CD4-positive, alpha-beta T cell treated with Interleukin-17A for 4 hours (primary cell): ENCODE measurements around the gene PUM1.
A peak's percentile ranks its signal among the peaks of the same experiment; 100 is the strongest.
"Not testable (repeated sequence)": the region's sequence is repeated elsewhere in the genome, so short reads cannot be mapped to it uniquely, and the experiment has no call there.

Source experiments
- DNase-seq: peaks from one replicate; pipeline ENCODE4 v3.0.0-alpha.2; 2020; ENCODE audit warnings: mixed read lengths

PUM1 gene

GRCh38 chr1:30962609-30963508, 102.7 kb downstream of the PUM1 start:
- no peak for DNase-seq

- no peak for DNase-seq
Observed at GRCh38 chr1:30957560-30958222, 107.8 kb downstream of the PUM1 start.

GRCh38 chr1:30955448-30956015, 110.0 kb downstream of the PUM1 start:
- DNase-seq: no peak

GRCh38 chr1:30953685-30954084, 111.8 kb downstream of the PUM1 start:
- DNase-seq: no peak

GRCh38 chr1:30952098-30952497, 113.4 kb downstream of the PUM1 start:
- DNase-seq: no peak

GRCh38 chr1:30950700-30951099, 114.8 kb downstream of the PUM1 start:
- no peak for DNase-seq

GRCh38 chr1:30950053-30950452, 115.5 kb downstream of the PUM1 start:
- no peak for DNase-seq

- not testable (repeated sequence) for DNase-seq
Observed at GRCh38 chr1:30949487-30949838, 116.1 kb downstream of the PUM1 start.

GRCh38 chr1:30948813-30949486, 116.6 kb downstream of the PUM1 start:
- DNase-seq: not testable (repeated sequence)

- DNase-seq: no peak
Observed at GRCh38 chr1:30948278-30948677, 117.2 kb downstream of the PUM1 start.

- DNase-seq: no peak
Observed at GRCh38 chr1:30947212-30947611, 118.3 kb downstream of the PUM1 start.

GRCh38 chr1:30942326-30942963, 123.1 kb downstream of the PUM1 start:
- no peak for DNase-seq

GRCh38 chr1:30940541-30940940, 125.0 kb downstream of the PUM1 start:
- DNase-seq: no peak

GRCh38 chr1:30936541-30937171, 128.9 kb downstream of the PUM1 start:
- no peak for DNase-seq

- DNase-seq: not testable (repeated sequence)
Observed at GRCh38 chr1:30935758-30936157, 129.8 kb downstream of the PUM1 start.

- DNase-seq: no peak
Observed at GRCh38 chr1:30934613-30935012, 130.9 kb downstream of the PUM1 start.

- no peak for DNase-seq
Observed at GRCh38 chr1:30933874-30934252, 131.7 kb downstream of the PUM1 start.

GRCh38 chr1:30930631-30931173, 134.8 kb downstream of the PUM1 start:
- no peak for DNase-seq

GRCh38 chr1:30929944-30930525, 135.5 kb downstream of the PUM1 start:
- no peak for DNase-seq

- DNase-seq: peak; percentile 52
Observed at GRCh38 chr1:30929135-30929889, 136.2 kb downstream of the PUM1 start.

- DNase-seq: no peak
Observed at GRCh38 chr1:30928789-30929134, 136.8 kb downstream of the PUM1 start.
